ENCODE measurements around the gene ACAA1. TPM values are rescaled to one million over a fixed set of nuclear protein-coding genes. Genes with fewer than 3 reads are reported as not detected.

Gene ACAA1
- total and polyA plus RNA-seq, 5 experiments from 2014 or later = 53.5 to 84.3 (median 64.8) TPM

DNA sequence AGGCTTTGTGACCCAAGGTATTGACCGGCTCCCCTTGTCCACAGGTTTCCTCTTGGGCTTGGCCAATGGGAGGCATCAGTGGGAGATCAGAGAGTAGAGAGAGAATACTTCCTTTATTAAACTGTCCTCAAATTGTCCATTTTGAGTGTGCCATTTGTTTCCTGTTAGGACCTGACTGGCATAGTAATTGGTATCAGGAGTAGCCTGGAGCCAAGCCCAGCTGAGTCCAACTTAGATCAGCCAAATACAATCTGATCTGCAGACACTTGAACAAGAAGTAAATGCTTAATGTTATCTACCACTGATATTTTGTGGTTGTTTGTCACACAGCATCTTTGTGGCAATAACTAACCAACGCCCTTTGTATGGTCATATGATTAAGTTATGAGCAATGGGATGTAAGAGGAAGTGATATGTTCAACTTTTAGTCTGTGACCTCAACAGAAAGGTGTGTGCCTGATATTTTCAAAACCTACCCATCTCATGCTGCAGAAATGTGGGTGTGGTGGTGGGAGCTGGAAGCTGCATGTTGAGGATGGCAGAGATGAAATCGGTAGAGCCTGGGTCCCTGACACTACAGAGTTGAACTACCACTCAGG is 14.8 kb upstream of the ACAA1 start:
- ATAC-seq = peak in 1 of 2 donors; percentile 57
- Mint-ChIP-seq H3K4me3 (peak overlapping the region in 1 of 10 donors; percentile 40), H3K27ac (peak overlapping the region in 6 of 10 donors; percentile 12 to 87 (median 62))

DNA sequence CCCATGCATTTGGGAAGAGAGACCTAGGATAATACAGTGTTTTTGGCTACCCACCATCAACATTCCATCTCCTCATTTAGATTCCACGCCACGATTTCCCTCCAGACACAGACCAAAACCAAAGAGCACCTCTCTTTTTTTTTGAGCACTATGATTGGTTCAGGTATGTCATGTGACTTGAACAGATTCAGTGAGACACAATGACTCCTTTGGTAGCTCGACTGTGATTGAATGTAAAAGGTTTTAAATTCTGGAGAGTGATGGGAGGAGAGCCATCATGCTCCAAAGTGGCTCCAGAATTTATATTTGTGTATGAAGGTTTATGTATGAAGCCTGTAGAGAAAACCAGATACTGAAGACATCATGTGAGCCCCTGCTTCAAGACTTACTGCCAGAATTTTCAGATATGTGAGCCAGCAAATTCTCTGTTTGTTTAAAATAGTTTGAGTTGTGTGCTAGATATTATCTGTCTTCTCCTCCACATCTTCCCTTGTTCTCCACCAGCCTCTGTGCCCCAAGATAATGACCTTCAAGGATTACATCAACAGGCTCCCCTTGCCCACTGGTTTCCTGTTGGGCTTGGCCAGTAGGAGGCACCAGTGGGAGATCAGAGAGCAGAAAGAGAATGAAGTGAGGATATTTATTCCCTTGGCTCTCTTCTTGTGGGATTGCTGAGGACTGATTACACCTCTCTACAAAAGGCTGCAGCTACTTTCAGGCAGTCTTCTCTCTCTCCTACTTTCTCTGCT is 14.0 kb upstream of the ACAA1 start:
- no peaks in the 10 kb centered on the region for H3K27me3 Mint-ChIP-seq
- peak overlapping the region in 6 of 10 donors; percentile 7 to 87 (median 62) for H3K27ac Mint-ChIP-seq
- peaks cover 0 to 12% (median 7%) of the 10 kb centered on the region in 3 donors for H3K36me3 Mint-ChIP-seq
- no peak for ATAC-seq
- DNase-seq = no peak
- peaks cover 0 to 20% (median 10%) of the 10 kb centered on the region in 9 donors for H3K9me3 Mint-ChIP-seq
- H3K4me3 Mint-ChIP-seq = no peak overlapping the region
- H3K4me1 Mint-ChIP-seq = peaks cover 10 to 66% (median 22%) of the 10 kb centered on the region in 4 donors
- POLR2A ChIA-PET = no interaction called here

More for the DNA sequence above, 14.8 kb upstream of the ACAA1 start:
- Mint-ChIP-seq H3K27me3 (no peaks in the 10 kb centered on the region), H3K9me3 (peaks cover 0 to 12% (median 3%) of the 10 kb centered on the region in 9 donors), H3K4me1 (peaks cover 10 to 66% (median 22%) of the 10 kb centered on the region in 4 donors), H3K36me3 (peaks cover 0 to 4% (median 3%) of the 10 kb centered on the region in 3 donors)
- DNase-seq = no peak
- POLR2A ChIA-PET = no interaction called here

DNA sequence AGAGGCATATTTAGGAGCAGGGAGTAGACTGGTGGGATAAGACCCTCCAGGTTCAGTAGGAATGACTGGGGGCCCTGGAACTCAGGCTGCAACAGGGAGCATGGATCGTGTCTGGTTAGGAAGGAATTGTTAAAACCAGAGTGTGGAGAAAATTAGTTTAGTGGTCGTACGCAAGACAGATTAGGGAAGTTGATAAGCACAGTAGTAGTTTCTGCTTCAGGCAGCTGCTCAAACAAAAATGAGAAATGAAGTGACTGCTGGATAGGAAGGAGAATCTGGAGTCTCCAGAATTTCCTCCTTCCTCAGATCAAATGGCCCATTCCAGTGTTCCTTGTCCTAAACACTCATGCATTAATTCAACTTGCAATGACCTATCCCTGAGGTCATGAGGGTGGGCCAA is 12.8 kb upstream of the ACAA1 start:
- POLR2A ChIA-PET = no interaction called here
- H3K27ac Mint-ChIP-seq = peak overlapping the region in 7 of 10 donors; percentile 63 to 83 (median 78)
- no peak for ATAC-seq
- DNase-seq = no peak
- H3K4me3 Mint-ChIP-seq = peak overlapping the region in 1 of 10 donors; percentile 36
- no peaks in the 10 kb centered on the region for H3K27me3 Mint-ChIP-seq
- peaks cover 0 to 12% (median 7%) of the 10 kb centered on the region in 3 donors for H3K36me3 Mint-ChIP-seq
- H3K9me3 Mint-ChIP-seq = peaks cover 0 to 30% (median 14%) of the 10 kb centered on the region in 9 donors
- peaks cover 10 to 63% (median 22%) of the 10 kb centered on the region in 4 donors for H3K4me1 Mint-ChIP-seq

DNA sequence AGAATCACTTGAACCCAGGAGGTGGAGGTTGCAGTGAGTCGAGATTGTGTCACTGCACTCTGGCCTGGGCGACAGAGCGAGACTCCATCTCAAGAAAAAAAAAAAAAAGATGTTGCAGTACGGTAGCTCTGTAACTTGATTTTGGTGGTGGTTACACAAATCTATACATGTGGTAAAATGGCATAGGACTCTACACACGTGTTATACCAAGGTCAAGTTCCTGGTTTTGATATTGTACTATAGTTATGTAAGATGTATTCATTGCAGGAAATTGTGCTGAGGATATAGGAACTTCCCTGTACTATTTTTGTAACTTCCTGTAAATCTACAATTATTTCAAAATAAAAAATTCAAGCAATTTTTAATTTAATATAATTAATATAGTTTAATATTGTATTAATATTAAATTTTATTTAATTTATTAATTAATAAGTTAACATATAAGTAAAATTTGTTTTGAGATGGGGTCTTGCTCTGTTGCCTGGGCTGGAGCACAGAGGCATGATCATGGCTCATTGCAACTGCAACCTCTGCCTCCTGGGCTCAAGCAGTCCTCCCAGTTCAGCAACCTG is 11.5 kb upstream of the ACAA1 start:
- POLR2A ChIA-PET = interaction anchor here (1.4 to 1.6 kb wide), 2 partner anchors 10 to 17 kb away, joined by 3 to 7 read pairs; partner anchors contain the start of genes MYD88 and OXSR1
- DNase-seq = no peak
- ATAC-seq = peak in 1 of 2 donors; percentile 51
- Mint-ChIP-seq H3K4me3 (no peak overlapping the region), H3K9me3 (peaks cover 0 to 30% (median 14%) of the 10 kb centered on the region in 9 donors), H3K4me1 (peaks cover 10 to 58% (median 22%) of the 10 kb centered on the region in 4 donors), H3K27me3 (no peaks in the 10 kb centered on the region), H3K36me3 (peaks cover 0 to 12% (median 7%) of the 10 kb centered on the region in 3 donors), H3K27ac (peak overlapping the region in 1 of 10 donors; percentile 56)

DNA sequence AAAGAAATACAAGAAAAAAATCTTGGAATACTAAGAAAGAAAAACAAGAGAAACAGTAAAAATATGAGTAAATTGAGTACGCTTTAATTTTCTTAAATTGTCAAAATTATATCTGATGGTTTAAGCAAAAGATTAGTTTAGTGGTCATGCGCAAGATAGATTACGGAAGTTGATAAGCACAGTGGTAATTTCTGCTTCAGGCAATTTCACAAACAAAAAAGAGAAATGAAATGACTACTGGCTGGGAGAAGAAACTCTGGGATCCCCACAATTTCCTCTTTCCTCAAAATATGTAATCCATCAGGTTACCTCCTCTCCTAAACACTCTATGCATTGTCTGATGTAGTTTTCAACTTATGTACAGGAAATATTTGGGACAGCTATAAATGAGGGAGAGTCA is 10.5 kb upstream of the ACAA1 start:
- Mint-ChIP-seq H3K9me3 (peaks cover 0 to 30% (median 14%) of the 10 kb centered on the region in 9 donors), H3K36me3 (peaks cover 2 to 12% (median 7%) of the 10 kb centered on the region in 3 donors), H3K4me3 (no peak overlapping the region), H3K27me3 (no peaks in the 10 kb centered on the region), H3K27ac (no peak overlapping the region), H3K4me1 (peaks cover 10 to 54% (median 22%) of the 10 kb centered on the region in 4 donors)
- ATAC-seq (no peak), DNase-seq (no peak)
- POLR2A ChIA-PET = no interaction called here

DNA sequence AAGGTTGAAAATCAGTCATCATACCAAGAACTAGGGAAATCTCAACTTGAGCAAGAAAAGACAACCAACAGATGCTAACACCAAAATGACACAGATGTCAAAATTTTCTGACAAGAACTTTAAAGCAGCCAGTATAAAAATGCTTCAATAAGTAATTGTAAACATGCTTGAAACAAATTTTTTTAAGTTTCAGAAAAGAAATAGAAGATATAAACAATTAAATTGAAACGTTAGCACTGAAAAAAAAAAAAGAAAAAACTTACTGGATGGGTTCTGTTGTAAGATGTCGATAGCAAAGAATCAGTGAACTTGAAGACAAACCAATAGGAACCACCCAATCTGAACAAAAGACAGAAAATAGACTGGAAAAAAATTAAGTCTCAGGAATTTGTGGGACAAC is 9.6 kb upstream of the ACAA1 start:
- ATAC-seq (no peak), DNase-seq (no peak)
- no peaks in the 10 kb centered on the region for H3K27me3 Mint-ChIP-seq
- H3K36me3 Mint-ChIP-seq = peaks cover 7 to 12% (median 11%) of the 10 kb centered on the region in 3 donors
- H3K4me1 Mint-ChIP-seq = peaks cover 7 to 55% (median 18%) of the 10 kb centered on the region in 4 donors
- H3K9me3 Mint-ChIP-seq = peaks cover 0 to 30% (median 14%) of the 10 kb centered on the region in 9 donors
- H3K4me3 Mint-ChIP-seq = peak overlapping the region in 1 of 10 donors; percentile 45
- H3K27ac Mint-ChIP-seq = no peak overlapping the region
- POLR2A ChIA-PET = no interaction called here

DNA sequence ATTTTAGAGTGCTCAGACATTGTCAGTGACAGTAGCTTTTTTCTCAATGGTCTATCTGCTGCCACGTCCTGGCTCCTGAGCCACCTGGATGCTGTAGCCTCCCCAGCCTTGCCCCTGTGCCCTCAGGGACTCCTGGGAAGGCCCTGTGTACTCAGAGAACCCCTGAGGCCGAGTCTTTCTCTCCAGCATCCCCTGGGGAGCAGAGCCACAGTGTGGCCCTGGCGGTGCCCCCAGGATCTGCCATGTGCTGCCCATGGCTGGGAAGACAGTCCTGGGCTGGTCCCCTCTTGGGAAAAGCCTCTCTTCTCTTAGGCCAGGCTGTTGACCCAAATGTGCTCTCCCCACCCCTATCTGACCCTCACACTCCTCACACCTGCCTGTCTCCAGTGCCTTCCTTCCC is 6.6 kb upstream of the ACAA1 start:
- POLR2A ChIA-PET = interaction anchor here (7.5 kb wide), 1 partner anchor 22 kb away, joined by 192 read pairs; the partner anchor contains the start of gene OXSR1
- no peak overlapping the region for H3K4me3 Mint-ChIP-seq
- H3K4me1 Mint-ChIP-seq = peaks cover 13 to 56% (median 34%) of the 10 kb centered on the region in 4 donors
- no peaks in the 10 kb centered on the region for H3K27me3 Mint-ChIP-seq
- DNase-seq = no peak
- peaks cover 7 to 23% (median 12%) of the 10 kb centered on the region in 3 donors for H3K36me3 Mint-ChIP-seq
- no peak for ATAC-seq
- peak overlapping the region in 1 of 10 donors; percentile 33 for H3K27ac Mint-ChIP-seq
- H3K9me3 Mint-ChIP-seq = peaks cover 0 to 30% (median 14%) of the 10 kb centered on the region in 9 donors

DNA sequence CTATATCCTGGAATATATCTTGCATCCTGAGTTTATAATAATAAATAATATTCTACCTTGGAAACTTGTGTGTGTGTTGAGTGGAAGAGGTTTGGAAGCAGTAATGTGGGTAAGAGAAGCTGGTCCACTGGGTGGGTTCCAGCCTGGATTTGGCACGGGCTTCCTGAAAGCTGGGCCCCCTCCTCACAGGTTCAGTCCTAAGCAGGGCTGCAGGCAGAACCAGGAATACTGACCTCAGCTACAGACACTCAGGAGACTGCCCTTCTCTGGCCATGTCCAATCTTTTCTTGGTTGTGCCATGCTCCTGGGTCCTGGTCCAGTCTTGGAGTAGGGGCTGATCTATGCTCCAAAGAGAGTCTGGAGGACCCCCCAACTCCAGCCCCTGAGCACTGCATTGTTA is 6.0 kb upstream of the ACAA1 start:
- ATAC-seq (no peak), DNase-seq (peak in 1 of 10 donors; percentile 6)
- Mint-ChIP-seq H3K9me3 (peaks cover 0 to 28% (median 14%) of the 10 kb centered on the region in 9 donors), H3K27me3 (no peaks in the 10 kb centered on the region), H3K4me1 (peaks cover 17 to 55% (median 37%) of the 10 kb centered on the region in 4 donors), H3K4me3 (no peak overlapping the region), H3K36me3 (peaks cover 7 to 23% (median 12%) of the 10 kb centered on the region in 3 donors), H3K27ac (no peak overlapping the region)
- POLR2A ChIA-PET = interaction anchor here (7.5 kb wide), 1 partner anchor 22 kb away, joined by 192 read pairs; the partner anchor contains the start of gene OXSR1

DNA sequence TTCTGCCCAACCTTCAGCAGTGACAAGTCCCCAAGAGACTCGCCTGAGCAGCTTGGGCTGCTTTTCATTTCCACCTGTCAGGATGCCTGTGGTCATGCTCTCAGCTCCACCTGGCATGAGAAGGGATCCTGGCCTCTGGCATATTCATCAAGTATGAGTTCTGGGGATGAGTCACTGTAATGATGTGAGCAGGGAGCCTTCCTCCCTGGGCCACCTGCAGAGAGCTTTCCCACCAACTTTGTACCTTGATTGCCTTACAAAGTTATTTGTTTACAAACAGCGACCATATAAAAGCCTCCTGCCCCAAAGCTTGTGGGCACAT is 5.0 kb upstream of the ACAA1 start:
- DNase-seq (peak in 1 of 10 donors; percentile 30), ATAC-seq (no peak)
- Mint-ChIP-seq H3K27me3 (no peaks in the 10 kb centered on the region), H3K4me1 (peaks cover 19 to 52% (median 42%) of the 10 kb centered on the region in 4 donors), H3K9me3 (peaks cover 0 to 20% (median 11%) of the 10 kb centered on the region in 9 donors), H3K36me3 (peaks cover 4 to 23% (median 9%) of the 10 kb centered on the region in 3 donors), H3K4me3 (peak overlapping the region in 6 of 10 donors; percentile 9 to 42 (median 30)), H3K27ac (peak overlapping the region; percentile 3 to 81 (median 28))
- POLR2A ChIA-PET = interaction anchor here (7.5 kb wide), 1 partner anchor 23 kb away, joined by 192 read pairs; the partner anchor contains the start of gene OXSR1

DNA sequence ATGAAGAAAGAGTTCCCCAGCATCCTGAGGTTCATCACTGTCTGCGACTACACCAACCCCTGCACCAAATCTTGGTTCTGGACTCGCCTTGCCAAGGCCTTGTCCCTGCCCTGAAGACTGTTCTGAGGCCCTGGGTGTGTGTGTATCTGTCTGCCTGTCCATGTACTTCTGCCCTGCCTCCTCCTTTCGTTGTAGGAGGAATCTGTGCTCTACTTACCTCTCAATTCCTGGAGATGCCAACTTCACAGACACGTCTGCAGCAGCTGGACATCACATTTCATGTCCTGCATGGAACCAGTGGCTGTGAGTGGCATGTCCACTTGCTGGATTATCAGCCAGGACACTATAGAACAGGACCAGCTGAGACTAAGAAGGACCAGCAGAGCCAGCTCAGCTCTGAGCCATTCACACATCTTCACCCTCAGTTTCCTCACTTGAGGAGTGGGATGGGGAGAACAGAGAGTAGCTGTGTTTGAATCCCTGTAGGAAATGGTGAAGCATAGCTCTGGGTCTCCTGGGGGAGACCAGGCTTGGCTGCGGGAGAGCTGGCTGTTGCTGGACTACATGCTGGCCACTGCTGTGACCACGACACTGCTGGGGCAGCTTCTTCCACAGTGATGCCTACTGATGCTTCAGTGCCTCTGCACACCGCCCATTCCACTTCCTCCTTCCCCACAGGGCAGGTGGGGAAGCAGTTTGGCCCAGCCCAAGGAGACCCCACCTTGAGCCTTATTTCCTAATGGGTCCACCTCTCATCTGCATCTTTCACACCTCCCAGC is 4.4 kb upstream of the ACAA1 start:
- H3K9me3 Mint-ChIP-seq = peaks cover 0 to 14% (median 7%) of the 10 kb centered on the region in 9 donors
- DNase-seq (peak in 2 of 10 donors; percentile 7 to 40), ATAC-seq (no peak)
- H3K4me1 Mint-ChIP-seq = peaks cover 19 to 51% (median 43%) of the 10 kb centered on the region in 4 donors
- H3K4me3 Mint-ChIP-seq = peak overlapping the region in 6 of 10 donors; percentile 19 to 93 (median 46)
- POLR2A ChIA-PET = interaction anchor here (7.5 kb wide), 1 partner anchor 24 kb away, joined by 192 read pairs; the partner anchor contains the start of gene OXSR1
- peaks cover 3 to 23% (median 4%) of the 10 kb centered on the region in 3 donors for H3K36me3 Mint-ChIP-seq
- peak overlapping the region in 9 of 10 donors; percentile 18 to 99 (median 48) for H3K27ac Mint-ChIP-seq
- H3K27me3 Mint-ChIP-seq = no peaks in the 10 kb centered on the region

DNA sequence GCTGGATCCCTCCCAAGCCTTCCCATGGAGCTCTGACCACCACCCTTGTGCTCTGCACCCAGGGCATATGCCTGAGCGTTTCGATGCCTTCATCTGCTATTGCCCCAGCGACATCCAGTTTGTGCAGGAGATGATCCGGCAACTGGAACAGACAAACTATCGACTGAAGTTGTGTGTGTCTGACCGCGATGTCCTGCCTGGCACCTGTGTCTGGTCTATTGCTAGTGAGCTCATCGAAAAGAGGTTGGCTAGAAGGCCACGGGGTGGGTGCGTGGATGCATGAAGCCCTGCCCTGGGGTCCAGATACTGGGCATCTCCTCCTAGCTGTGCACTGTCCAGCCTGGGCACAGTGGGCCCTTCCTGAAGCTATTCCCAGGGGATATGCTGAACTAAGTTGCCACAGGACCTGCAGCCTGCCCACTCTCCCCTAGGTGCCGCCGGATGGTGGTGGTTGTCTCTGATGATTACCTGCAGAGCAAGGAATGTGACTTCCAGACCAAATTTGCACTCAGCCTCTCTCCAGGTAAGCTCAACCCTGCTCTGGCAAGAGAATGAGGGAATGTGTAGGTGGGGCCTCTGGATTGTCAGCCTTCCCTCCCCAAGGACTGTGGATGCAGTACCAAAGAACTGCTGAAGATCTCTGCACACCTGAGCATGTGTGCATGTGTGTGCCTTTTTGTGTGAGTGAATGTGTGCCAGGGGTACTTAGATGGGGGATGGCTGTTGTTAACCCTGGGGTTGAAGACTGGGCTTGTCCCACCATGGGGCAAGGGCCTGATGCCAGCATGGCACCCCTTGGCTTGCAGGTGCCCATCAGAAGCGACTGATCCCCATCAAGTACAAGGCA is 3.6 kb upstream of the ACAA1 start:
- H3K36me3 Mint-ChIP-seq = peaks cover 0 to 23% (median 0%) of the 10 kb centered on the region in 3 donors

More for the DNA sequence above, 3.6 kb upstream of the ACAA1 start:
- H3K27me3 Mint-ChIP-seq = no peaks in the 10 kb centered on the region
- DNase-seq (peak in 2 of 10 donors; percentile 15 to 54), ATAC-seq (no peak)
- POLR2A ChIA-PET = interaction anchor here (1.3 to 7.5 kb wide), 3 partner anchors 15 to 25 kb away, joined by 5 to 192 read pairs (median 6); partner anchors contain the start of gene OXSR1
- H3K27ac Mint-ChIP-seq = peak overlapping the region in 8 of 10 donors; percentile 57 to 99 (median 98)
- peak overlapping the region; percentile 85 to 100 (median 96) for H3K4me3 Mint-ChIP-seq
- H3K4me1 Mint-ChIP-seq = peaks cover 27 to 59% (median 50%) of the 10 kb centered on the region in 4 donors
- H3K9me3 Mint-ChIP-seq = peaks cover 0 to 6% (median 0%) of the 10 kb centered on the region in 9 donors

Data from naive thymus-derived CD8-positive, alpha-beta T cell (primary cell).